Ammon's horn (tissue), 1 donor: ENCODE data around the gene TESK1.

ENCODE experiments used
- DNase-seq: peaks from one replicate; pipeline ENCODE4 v3.0.0-alpha.2; 2016; ENCODE audit warnings: low spot score

The TESK1 gene

GRCh38 chr9:35646533-35647265 is 41.6 kb downstream of the TESK1 start:
- DNase-seq = peak; percentile 94

- no peak for DNase-seq
These were observed 44.6 kb downstream of the TESK1 start for GRCh38 chr9:35649431-35650340.

DNA sequence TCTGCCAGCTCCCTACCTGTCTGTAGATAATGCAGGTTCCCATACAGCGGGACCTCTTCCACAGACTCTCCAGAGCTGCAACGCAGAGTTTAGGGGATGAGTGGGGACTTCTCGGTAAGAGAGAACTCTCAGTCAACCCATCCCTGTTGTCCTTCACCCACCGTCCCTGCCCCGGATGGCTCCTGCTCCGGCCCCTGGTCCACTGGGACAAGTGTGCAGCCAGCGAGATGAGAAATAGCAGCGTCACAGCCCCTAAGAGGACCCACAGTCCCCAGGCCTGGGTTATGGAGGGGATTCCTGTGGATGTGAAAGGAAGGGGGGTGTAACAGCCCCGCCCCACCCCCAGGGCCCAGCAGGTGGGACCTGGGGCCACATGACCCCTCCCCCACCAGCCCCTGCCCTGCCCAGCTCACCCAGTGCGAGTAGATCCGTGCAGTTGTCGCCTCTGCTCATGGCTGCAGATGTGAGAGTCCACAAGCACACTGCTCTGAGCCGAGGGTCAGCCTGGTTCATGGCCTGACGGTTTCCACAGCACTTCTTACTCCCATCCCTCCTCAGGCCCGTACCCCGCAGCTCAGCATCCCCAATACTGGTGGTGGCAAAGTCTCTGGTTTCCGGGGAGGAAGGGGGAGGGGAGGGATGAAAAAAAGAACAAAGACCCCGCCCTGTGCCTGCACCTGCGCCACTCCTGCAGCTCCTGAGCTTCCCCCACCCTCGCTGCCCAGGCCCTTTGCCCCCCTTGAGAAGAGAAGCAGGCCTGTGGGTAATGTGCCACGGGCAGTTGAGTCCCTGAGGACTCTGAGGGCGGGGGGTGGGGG is 45.5 kb downstream of the TESK1 start, which contains the start of gene SIT1:
TSS of gene SIT1 (minus strand) at position 591 of the 818 bp plus-strand sequence. CDS start at position 513, 78 bp downstream.
- DNase-seq = no peak

GRCh38 chr9:35651956-35652828 is 47.1 kb downstream of the TESK1 start:
- DNase-seq = no peak

DNA sequence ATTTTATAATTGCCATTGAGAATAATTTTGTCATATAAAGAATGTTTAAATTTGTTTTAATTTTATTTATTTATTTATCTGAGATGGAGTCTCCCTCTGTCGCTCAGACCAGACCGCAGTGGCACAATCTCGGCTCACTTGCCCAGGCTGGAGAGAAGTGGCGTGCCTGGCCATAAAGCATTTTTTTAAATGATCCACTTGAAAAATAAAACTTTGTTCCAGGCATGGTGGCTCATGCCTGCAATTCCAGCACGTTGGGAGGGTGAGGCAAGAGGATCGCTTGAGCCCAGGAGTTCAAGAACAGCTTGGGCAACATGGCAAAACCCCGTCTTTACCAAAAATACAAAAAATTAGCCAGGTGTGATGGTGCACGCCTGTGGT is 47.8 kb downstream of the TESK1 start:
- no peak for DNase-seq

GRCh38 chr9:35653611-35654010 is 48.5 kb downstream of the TESK1 start:
- no peak for DNase-seq

GRCh38 chr9:35656348-35656747 is 51.3 kb downstream of the TESK1 start:
- no peak for DNase-seq

- peak; percentile 57 for DNase-seq
These were observed 51.9 kb downstream of the TESK1 start for GRCh38 chr9:35656831-35657545.

GRCh38 chr9:35657546-35658136 is 52.6 kb downstream of the TESK1 start, which contains the start of gene RMRP:
RMRP (minus strand) TSS chr9:35658019.
- peak; percentile 99 for DNase-seq

- DNase-seq = peak; percentile 93
These were observed 53.3 kb downstream of the TESK1 start, which contains the start of gene CCDC107 for GRCh38 chr9:35658137-35658967. CCDC107 (plus strand) TSS chr9:35658292; CDS start chr9:35658380, 88 bp downstream.

- no peak for DNase-seq
These were observed 53.8 kb downstream of the TESK1 start for GRCh38 chr9:35658968-35659220.

GRCh38 chr9:35659340-35659739 is 54.3 kb downstream of the TESK1 start:
- no peak for DNase-seq
